Astrocyte (in vitro differentiated cells and primary cell): Measurements from ENCODE around the gene OR2AK2. TPM values are rescaled to one million over a fixed set of nuclear protein-coding genes. Genes with fewer than 3 reads are reported as not detected.

ENCODE experiments used
- DNase-seq: peaks from one replicate; pipeline ENCODE4 v3.0.0-alpha.2; 2010; ENCODE audit warnings: low read depth
- FAIRE-seq: peaks from 2 replicates; lab custom pipeline; 2011; peaks lifted over from hg19 to GRCh38; lab: Jason Lieb, UNC
- H2AFZ ChIP-seq: 2 replicates; pipeline ENCODE4 v1.6.0; 2012; ENCODE audit warnings: low read depth, low read length, inconsistent platforms
- H3K27ac ChIP-seq: 2 replicates; pipeline ENCODE4 v1.5.1; 2011; ENCODE audit warnings: low read depth, low read length, inconsistent platforms
- H3K27me3 ChIP-seq: 2 replicates; pipeline ENCODE4 v1.6.0; 2011; ENCODE audit warnings: low read length, inconsistent platforms; ENCODE audit not compliant: insufficient read depth
- H3K36me3 ChIP-seq: 2 replicates; pipeline ENCODE4 v1.5.1; 2011; ENCODE audit warnings: low read length, inconsistent platforms; ENCODE audit not compliant: insufficient read depth
- H3K4me1 ChIP-seq: 2 replicates; pipeline ENCODE4 v1.5.1; 2011; ENCODE audit warnings: low read length, inconsistent platforms; ENCODE audit not compliant: insufficient read depth
- H3K4me2 ChIP-seq: 2 replicates; pipeline ENCODE4 v1.6.0; 2012; ENCODE audit warnings: low read length, inconsistent platforms
- H3K4me3 ChIP-seq: 2 replicates; pipeline ENCODE4 v1.5.1; 2011; ENCODE audit warnings: low read depth, mild to moderate bottlenecking, low read length, inconsistent platforms; ENCODE audit not compliant: insufficient read depth
- H3K79me2 ChIP-seq: 2 replicates; pipeline ENCODE4 v1.6.0; 2012; ENCODE audit warnings: mild to moderate bottlenecking, low read length, inconsistent platforms; ENCODE audit not compliant: insufficient read depth
- H3K9ac ChIP-seq: 2 replicates; pipeline ENCODE4 v1.6.0; 2012; ENCODE audit warnings: mild to moderate bottlenecking, low read length, inconsistent platforms
- H3K9me3 ChIP-seq: 2 replicates; pipeline ENCODE4 v1.5.1; 2012; ENCODE audit warnings: low read depth, mild to moderate bottlenecking, low read length, inconsistent platforms; ENCODE audit not compliant: insufficient read depth
- H4K20me1 ChIP-seq: 2 replicates; pipeline ENCODE4 v1.6.0; 2012; ENCODE audit warnings: low read length, inconsistent platforms; ENCODE audit not compliant: insufficient read depth
- H3K27ac Mint-ChIP-seq: one replicate; pipeline ENCODE4 v1.8.0; 2021; ENCODE audit warnings: mild to moderate bottlenecking, mixed read lengths; ENCODE audit not compliant: unreplicated experiment
- H3K27me3 Mint-ChIP-seq: one replicate; pipeline ENCODE4 v1.8.0; 2021; ENCODE audit warnings: low read depth, mixed read lengths; ENCODE audit not compliant: unreplicated experiment
- H3K36me3 Mint-ChIP-seq: one replicate; pipeline ENCODE4 v1.8.0; 2021; ENCODE audit warnings: low read depth, mixed read lengths; ENCODE audit not compliant: unreplicated experiment
- H3K4me1 Mint-ChIP-seq: one replicate; pipeline ENCODE4 v1.8.0; 2021; ENCODE audit warnings: low read depth, mixed read lengths; ENCODE audit not compliant: unreplicated experiment
- H3K4me3 Mint-ChIP-seq: one replicate; pipeline ENCODE4 v1.8.0; 2021; ENCODE audit warnings: mild to moderate bottlenecking, moderate library complexity, mixed read lengths; ENCODE audit not compliant: unreplicated experiment
- H3K9me3 Mint-ChIP-seq: one replicate; pipeline ENCODE4 v1.8.0; 2021; ENCODE audit warnings: mild to moderate bottlenecking, mixed read lengths; ENCODE audit not compliant: unreplicated experiment
- CTCF ChIP-seq: IDR thresholded peaks from 2 replicates; pipeline ENCODE4 v1.5.1; 2011; ENCODE audit warnings: low read depth, mild to moderate bottlenecking, inconsistent platforms, low read length, moderate library complexity; ENCODE audit not compliant: insufficient read depth
- EZH2 ChIP-seq: IDR thresholded peaks from 2 replicates; pipeline ENCODE4 v1.6.1; 2012; ENCODE audit warnings: mild to moderate bottlenecking, low read length, inconsistent platforms; ENCODE audit not compliant: insufficient read depth
- total RNA-seq: library from RNA; stranded (reverse); gene quantifications from 2 replicates; pipeline ENCODE4 v1.2.1, GENCODE V29; 2021

The OR2AK2 gene
- total RNA-seq, 1 donor from 2014 or later = not detected

GRCh38 chr1:247924868-247925267, 40.2 kb upstream of the OR2AK2 start, which contains the start of gene OR2AJ1:
TSS of gene OR2AJ1 (plus strand) at chr1:247924889. CDS start at chr1:247933769, 8,880 bp downstream.
- FAIRE-seq (no peak), DNase-seq (no peak)
- no peaks in the 10 kb centered on the region for H3K4me1 Mint-ChIP-seq
- no peak within 1 kb of the TSS for H3K27ac ChIP-seq
- H3K79me2 ChIP-seq = no peaks in the 10 kb centered on the region
- H3K4me1 ChIP-seq = no peaks in the 10 kb centered on the region
- TF ChIP-seq EZH2 = no peak
- TF ChIP-seq CTCF = no peak
- no peak within 1 kb of the TSS for H3K9ac ChIP-seq
- H3K27me3 ChIP-seq = no peaks in the 10 kb centered on the region
- H3K36me3 Mint-ChIP-seq = no peaks in the 10 kb centered on the region
- H4K20me1 ChIP-seq = no peaks in the 10 kb centered on the region
- no peaks in the 10 kb centered on the region for H3K27me3 Mint-ChIP-seq
- H3K4me3 ChIP-seq = no peak within 1 kb of the TSS
- H3K36me3 ChIP-seq = no peaks in the 10 kb centered on the region
- no peaks in the 10 kb centered on the region for H3K9me3 Mint-ChIP-seq
- H3K4me2 ChIP-seq = no peak within 1 kb of the TSS
- H3K4me3 Mint-ChIP-seq = no peak within 1 kb of the TSS
- peaks cover 4% of the 10 kb centered on the region for H3K9me3 ChIP-seq
- H3K27ac Mint-ChIP-seq = no peak within 1 kb of the TSS
- H2AFZ ChIP-seq = no peak within 1 kb of the TSS

GRCh38 chr1:247933989-247934388, 31.0 kb upstream of the OR2AK2 start:
- no peak overlapping the region for H3K4me3 ChIP-seq
- FAIRE-seq (no peak), DNase-seq (no peak)
- H3K4me3 Mint-ChIP-seq = no peak overlapping the region
- no peaks in the 10 kb centered on the region for H3K27me3 ChIP-seq
- no peaks in the 10 kb centered on the region for H3K36me3 ChIP-seq
- no peaks in the 10 kb centered on the region for H4K20me1 ChIP-seq
- no peaks in the 10 kb centered on the region for H3K9me3 ChIP-seq
- no peak overlapping the region for H3K27ac Mint-ChIP-seq
- no peaks in the 10 kb centered on the region for H3K27me3 Mint-ChIP-seq
- no peaks in the 10 kb centered on the region for H3K4me1 Mint-ChIP-seq
- no peaks in the 10 kb centered on the region for H3K36me3 Mint-ChIP-seq
- no peaks in the 10 kb centered on the region for H3K79me2 ChIP-seq
- no peak overlapping the region for H3K4me2 ChIP-seq
- H3K9me3 Mint-ChIP-seq = peaks cover 7% of the 10 kb centered on the region
- no peak overlapping the region for H3K27ac ChIP-seq
- H2AFZ ChIP-seq = no peak overlapping the region
- H3K9ac ChIP-seq = no peak overlapping the region
- no peaks in the 10 kb centered on the region for H3K4me1 ChIP-seq
- TF ChIP-seq CTCF = no peak
- TF ChIP-seq EZH2 = no peak

GRCh38 chr1:247935781-247936180, 29.3 kb upstream of the OR2AK2 start:
- H3K27ac Mint-ChIP-seq = no peak overlapping the region
- no peaks in the 10 kb centered on the region for H3K36me3 Mint-ChIP-seq
- peaks cover 7% of the 10 kb centered on the region for H3K9me3 Mint-ChIP-seq
- Histone ChIP-seq H3K9ac (no peak overlapping the region), H3K36me3 (no peaks in the 10 kb centered on the region), H4K20me1 (no peaks in the 10 kb centered on the region), H3K4me2 (no peak overlapping the region), H3K79me2 (no peaks in the 10 kb centered on the region), H3K27ac (no peak overlapping the region), H2AFZ (no peak overlapping the region), H3K27me3 (no peaks in the 10 kb centered on the region), H3K4me3 (no peak overlapping the region), H3K9me3 (no peaks in the 10 kb centered on the region), H3K4me1 (no peaks in the 10 kb centered on the region)
- TF ChIP-seq CTCF (no peak), EZH2 (no peak)
- FAIRE-seq (no peak), DNase-seq (no peak)
- H3K27me3 Mint-ChIP-seq = no peaks in the 10 kb centered on the region
- H3K4me3 Mint-ChIP-seq = no peak overlapping the region
- no peaks in the 10 kb centered on the region for H3K4me1 Mint-ChIP-seq
